ENCODE measurements around the gene CRABP2.

Gene CRABP2

DNA sequence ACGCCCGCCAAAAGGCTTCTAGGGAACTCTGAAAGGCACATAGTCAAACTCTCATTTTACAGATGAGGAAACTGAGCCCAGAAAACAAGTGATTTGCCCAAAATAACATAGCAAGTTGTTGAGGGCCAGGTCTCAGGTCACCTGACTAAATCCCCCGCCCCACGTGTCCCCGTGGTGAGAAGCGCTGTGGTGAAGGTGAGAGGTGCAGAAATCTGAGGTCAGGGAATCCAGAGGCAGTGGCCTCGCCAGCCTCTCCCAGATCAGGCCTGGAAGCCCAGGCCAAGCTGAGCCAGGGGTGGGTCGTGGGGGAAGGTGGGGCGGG lies 41.0 kb upstream of the CRABP2 start:
- peak overlapping the region; percentile 42 for H3K4me3 ChIP-seq (ENCODE audit: low read depth, low read length)
- in situ Hi-C loops (cut with HindIII; ENCODE audit: low sequenced_read_pairs) = no loop called here

DNA sequence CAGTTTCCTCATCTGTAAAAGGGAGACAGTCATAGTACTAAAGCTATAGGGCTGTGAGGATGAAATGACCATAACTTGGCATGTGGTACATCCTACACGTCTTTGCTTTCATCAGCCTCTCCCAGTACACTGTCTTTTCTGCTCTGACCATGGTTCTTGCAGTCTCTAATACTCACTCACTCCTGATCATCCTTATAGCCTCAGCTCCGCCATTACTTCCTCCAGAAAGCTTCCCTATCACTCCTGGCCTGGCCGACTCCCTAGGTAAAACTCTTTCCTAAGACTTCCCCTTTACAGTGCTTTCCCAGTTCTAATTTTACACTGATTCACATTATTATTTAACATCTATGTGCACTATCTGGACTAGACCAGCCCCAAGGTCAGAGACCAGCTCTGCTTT lies 40.5 kb upstream of the CRABP2 start:
- TF ChIP-seq, protein P1, sequence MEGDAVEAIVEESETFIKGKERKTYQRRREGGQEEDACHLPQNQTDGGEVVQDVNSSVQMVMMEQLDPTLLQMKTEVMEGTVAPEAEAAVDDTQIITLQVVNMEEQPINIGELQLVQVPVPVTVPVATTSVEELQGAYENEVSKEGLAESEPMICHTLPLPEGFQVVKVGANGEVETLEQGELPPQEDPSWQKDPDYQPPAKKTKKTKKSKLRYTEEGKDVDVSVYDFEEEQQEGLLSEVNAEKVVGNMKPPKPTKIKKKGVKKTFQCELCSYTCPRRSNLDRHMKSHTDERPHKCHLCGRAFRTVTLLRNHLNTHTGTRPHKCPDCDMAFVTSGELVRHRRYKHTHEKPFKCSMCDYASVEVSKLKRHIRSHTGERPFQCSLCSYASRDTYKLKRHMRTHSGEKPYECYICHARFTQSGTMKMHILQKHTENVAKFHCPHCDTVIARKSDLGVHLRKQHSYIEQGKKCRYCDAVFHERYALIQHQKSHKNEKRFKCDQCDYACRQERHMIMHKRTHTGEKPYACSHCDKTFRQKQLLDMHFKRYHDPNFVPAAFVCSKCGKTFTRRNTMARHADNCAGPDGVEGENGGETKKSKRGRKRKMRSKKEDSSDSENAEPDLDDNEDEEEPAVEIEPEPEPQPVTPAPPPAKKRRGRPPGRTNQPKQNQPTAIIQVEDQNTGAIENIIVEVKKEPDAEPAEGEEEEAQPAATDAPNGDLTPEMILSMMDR (IDR thresholded peaks at IDR 0.05; ENCODE audit: low read depth, low read length) = no peak

More for the DNA sequence above, 41.0 kb upstream of the CRABP2 start:
- TF ChIP-seq, protein P1 (IDR thresholded peaks at IDR 0.05; ENCODE audit: low read depth, low read length) = no peak
- DNase-seq (ENCODE audit: low read depth, low spot score) = no peak

DNA sequence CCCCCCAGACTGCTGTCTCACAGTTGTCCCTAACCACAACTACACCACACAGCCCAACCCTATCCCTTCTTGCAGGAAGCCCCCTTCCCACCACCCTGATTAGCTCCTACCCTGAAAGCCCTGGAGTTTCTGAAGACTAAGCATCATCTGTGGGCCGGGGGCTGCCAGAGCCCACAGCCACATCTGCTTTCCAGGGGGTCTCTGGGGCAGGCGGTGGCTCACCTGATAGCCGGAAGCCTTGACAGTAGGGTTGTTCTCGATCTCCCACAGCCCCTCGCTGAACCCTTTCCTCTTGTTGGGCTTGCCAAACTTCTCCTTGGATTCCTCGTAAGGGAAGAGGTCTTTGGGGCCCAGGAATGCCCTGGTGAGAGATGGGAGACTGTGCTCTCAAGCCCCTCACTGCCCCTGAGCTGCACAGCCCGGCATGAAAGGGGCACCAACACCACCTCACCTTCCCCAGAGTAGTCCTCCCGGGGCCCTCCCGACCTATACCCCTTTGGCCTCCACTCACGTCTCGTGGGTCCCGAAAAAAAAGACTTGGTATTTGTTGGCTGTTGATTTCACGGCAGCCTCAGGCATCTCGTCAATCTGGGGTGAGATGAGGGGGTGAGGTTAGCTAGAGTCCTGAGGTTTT lies 39.5 kb upstream of the CRABP2 start:
- in situ Hi-C loops (cut with HindIII; ENCODE audit: low sequenced_read_pairs) = no loop called here
- TF ChIP-seq, protein P1 (IDR thresholded peaks at IDR 0.05; ENCODE audit: low read depth, low read length) = no peak
- no peak for DNase-seq (ENCODE audit: low read depth, low spot score)
- no peak overlapping the region for H3K4me3 ChIP-seq (ENCODE audit: low read depth, low read length)

More for the DNA sequence above, 40.5 kb upstream of the CRABP2 start:
- no peak for DNase-seq (ENCODE audit: low read depth, low spot score)
- no peak overlapping the region for H3K4me3 ChIP-seq (ENCODE audit: low read depth, low read length)
- in situ Hi-C loops (cut with HindIII; ENCODE audit: low sequenced_read_pairs) = no loop called here

DNA sequence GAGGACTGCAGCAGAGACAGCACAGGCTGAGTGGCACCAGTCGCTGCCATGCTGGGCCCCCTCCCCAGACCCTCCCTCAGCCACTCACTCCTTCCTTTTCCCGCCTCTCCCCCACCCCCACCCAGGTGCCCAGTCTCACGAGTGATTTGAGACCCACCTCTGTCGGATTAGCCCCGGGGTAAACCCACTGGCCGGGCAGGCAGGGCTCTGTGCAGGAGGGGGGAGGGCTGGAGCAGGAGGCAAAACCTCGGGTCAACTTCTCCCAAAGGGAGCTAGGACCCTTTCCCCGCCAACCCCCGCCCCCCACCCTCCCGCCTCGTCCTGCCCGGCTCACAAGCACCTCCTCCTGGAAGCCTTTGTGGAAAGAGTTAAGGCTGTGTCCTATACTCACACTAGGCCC lies 39.0 kb upstream of the CRABP2 start:
- in situ Hi-C loops (cut with HindIII; ENCODE audit: low sequenced_read_pairs) = no loop called here
- DNase-seq (ENCODE audit: low read depth, low spot score) = no peak
- H3K4me3 ChIP-seq (ENCODE audit: low read depth, low read length) = no peak overlapping the region
- TF ChIP-seq, protein P1 (IDR thresholded peaks at IDR 0.05; ENCODE audit: low read depth, low read length) = no peak

DNA sequence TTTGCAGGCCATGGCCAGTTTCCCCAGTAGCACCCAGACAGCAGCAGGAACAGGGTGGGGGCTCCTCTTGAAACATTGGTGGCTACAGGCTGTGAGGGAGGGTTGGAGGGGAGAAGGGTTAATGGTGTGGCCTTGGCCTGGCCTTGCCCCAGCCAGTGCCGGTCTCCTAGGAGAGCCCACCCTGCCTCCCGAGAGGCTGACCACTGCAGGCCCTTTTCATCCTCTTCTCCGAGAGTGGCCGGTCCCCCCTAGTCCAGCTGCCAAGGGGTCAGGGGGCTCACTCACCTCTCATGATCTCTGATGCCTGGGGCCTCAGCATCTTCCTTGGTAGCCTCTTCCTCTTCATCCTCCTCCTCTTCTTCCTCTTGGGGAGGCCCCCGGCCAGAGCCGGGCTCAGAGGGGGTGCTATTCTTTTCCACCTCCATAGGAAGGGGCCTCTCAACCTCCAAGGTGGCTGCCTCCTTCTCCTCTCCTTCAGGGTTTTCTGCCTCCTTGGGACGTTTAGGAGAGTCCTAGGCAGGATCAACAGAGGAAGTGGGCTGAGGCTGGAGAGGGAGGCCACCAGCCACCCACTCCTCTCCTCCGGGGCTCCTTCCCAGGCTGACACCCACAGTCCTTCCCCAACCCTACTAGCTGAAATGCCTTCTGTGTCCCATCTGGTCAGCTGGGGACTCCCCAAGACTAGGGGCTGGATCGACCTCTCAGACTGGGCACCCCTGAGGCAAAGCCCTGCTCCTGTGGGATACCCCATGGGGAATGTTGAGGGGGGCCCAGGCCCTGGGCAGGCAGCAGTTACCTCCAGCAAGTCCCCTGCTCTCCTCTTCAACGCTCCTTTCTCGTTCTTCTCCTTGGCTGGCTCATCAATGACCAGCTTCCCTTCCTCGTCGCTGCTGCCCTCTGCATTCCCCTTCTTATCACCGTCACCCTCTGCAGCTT lies 38.3 kb upstream of the CRABP2 start:
- in situ Hi-C loops (cut with HindIII; ENCODE audit: low sequenced_read_pairs) = no loop called here
- H3K4me3 ChIP-seq (ENCODE audit: low read depth, low read length) = no peak overlapping the region
- TF ChIP-seq, protein P1 (IDR thresholded peaks at IDR 0.05; ENCODE audit: low read depth, low read length) = no peak
- no peak for DNase-seq (ENCODE audit: low read depth, low spot score)

DNA sequence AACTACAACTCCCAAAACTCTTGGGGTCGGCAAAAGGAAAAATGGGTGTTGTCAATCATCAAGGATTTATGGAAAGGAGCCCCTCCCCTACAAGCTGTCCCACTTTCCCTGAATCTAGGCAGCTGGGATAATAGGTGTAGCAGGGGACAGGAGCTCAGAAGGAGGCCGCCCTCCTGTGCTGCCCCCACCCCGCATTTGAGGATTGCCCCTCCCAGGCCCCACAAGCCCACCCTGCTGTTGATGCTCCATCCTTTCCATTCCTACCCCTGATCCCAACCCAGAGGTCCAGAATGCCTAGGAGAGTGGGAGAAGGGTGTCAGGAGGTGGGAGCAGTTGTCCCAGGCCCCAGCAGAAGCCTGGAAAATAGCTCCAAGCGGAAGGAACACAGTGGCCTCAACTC lies 37.4 kb upstream of the CRABP2 start:
- no peak overlapping the region for H3K4me3 ChIP-seq (ENCODE audit: low read depth, low read length)
- in situ Hi-C loops (cut with HindIII; ENCODE audit: low sequenced_read_pairs) = no loop called here
- TF ChIP-seq, protein P1 (IDR thresholded peaks at IDR 0.05; ENCODE audit: low read depth, low read length) = no peak
- DNase-seq (ENCODE audit: low read depth, low spot score) = no peak
